ENCODE results near the gene EFCAB9.

DNA sequence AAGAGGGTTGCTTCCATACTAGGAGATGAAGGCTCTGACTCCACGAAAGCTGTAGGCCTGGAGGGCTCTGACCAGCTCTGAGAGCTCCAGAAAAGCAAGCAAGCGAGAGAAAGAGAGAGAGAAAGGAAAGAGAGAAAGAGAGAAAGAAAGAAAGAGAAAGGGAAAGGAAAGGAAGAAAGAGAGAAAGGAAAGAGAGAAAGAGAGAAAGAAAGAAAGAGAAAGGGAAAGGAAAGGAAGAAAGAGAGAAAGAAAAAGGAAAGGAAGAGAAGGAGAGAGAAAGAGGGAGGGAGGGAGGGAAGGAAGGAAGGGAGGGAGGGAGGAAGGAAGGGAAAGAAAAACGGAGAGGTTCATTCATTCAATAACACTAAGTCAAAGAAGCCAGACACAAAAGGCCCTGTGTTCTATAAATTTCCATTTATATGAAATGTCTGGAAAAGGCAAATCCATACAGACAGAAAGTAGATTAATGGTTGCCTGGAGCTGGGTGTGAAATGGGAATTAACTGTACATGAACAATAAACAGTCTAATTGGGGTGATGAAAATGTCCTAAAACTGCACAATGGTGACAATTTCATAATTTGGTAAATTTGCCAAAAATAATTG is 4.2 kb upstream of the EFCAB9 start:
- TF ChIP-seq, protein P1, sequence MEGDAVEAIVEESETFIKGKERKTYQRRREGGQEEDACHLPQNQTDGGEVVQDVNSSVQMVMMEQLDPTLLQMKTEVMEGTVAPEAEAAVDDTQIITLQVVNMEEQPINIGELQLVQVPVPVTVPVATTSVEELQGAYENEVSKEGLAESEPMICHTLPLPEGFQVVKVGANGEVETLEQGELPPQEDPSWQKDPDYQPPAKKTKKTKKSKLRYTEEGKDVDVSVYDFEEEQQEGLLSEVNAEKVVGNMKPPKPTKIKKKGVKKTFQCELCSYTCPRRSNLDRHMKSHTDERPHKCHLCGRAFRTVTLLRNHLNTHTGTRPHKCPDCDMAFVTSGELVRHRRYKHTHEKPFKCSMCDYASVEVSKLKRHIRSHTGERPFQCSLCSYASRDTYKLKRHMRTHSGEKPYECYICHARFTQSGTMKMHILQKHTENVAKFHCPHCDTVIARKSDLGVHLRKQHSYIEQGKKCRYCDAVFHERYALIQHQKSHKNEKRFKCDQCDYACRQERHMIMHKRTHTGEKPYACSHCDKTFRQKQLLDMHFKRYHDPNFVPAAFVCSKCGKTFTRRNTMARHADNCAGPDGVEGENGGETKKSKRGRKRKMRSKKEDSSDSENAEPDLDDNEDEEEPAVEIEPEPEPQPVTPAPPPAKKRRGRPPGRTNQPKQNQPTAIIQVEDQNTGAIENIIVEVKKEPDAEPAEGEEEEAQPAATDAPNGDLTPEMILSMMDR (IDR thresholded peaks at IDR 0.05), result no peak
- no peak for TF ChIP-seq POLR2A (IDR thresholded peaks at IDR 0.05)
- TF ChIP-seq POLR2AphosphoS5 (IDR thresholded peaks at IDR 0.05), result no peak
